Fibroblast of mammary gland (primary cell): ENCODE data around the gene C16orf86.

Experiments
- DNase-seq: peaks from one replicate; pipeline ENCODE4 v3.0.0-alpha.2; 2010; ENCODE audit warnings: low read depth
- H3K4me3 ChIP-seq: 2 replicates; pipeline ENCODE4 v1.5.1; 2011; ENCODE audit warnings: low read depth, mild to moderate bottlenecking, low read length, moderate library complexity; ENCODE audit not compliant: control insufficient read depth
- CTCF ChIP-seq: conservative IDR thresholded peaks from 2 replicates; pipeline ENCODE4 v1.5.1; 2011; ENCODE audit warnings: low read depth, low read length, inconsistent platforms; ENCODE audit not compliant: control insufficient read depth, insufficient read depth

The C16orf86 gene

GRCh38 chr16:67704110-67704509 is 37.5 kb downstream of the C16orf86 start:
- no peak for TF ChIP-seq CTCF
- DNase-seq: no peak

GRCh38 chr16:67707210-67707609 is 40.6 kb downstream of the C16orf86 start:
- H3K4me3 ChIP-seq: no peak overlapping the region
- TF ChIP-seq CTCF: no peak
- no peak for DNase-seq

More at GRCh38 chr16:67704110-67704509, 37.5 kb downstream of the C16orf86 start:
- no peak overlapping the region for H3K4me3 ChIP-seq

GRCh38 chr16:67707790-67708189 is 41.2 kb downstream of the C16orf86 start:
- no peak for TF ChIP-seq CTCF
- H3K4me3 ChIP-seq: no peak overlapping the region
- no peak for DNase-seq

DNA sequence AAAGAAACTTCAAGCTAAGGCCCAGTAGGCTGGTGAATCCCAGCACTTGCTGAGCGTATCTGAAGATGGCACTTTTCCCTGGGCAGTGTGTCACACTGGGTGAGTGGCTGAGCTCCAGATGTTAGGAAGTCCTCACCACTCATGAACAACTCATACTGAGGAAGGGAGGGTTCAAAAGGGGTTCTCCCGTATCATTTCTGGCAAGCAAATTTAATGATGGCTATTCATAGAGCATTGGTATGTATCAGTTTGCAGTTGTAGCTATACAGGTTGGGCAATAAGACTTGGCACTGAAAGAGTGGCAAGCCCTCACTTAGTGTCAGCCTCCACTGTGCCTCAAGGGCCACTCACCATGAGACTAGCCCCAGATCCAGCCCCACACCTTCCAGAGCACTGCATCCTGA is 41.8 kb downstream of the C16orf86 start:
- DNase-seq: peak; percentile 70
- TF ChIP-seq CTCF: no peak
- no peak overlapping the region for H3K4me3 ChIP-seq

- no peak for DNase-seq
- no peak for TF ChIP-seq CTCF
- H3K4me3 ChIP-seq: no peak overlapping the region
Measured at GRCh38 chr16:67709050-67709449, 42.4 kb downstream of the C16orf86 start.

- no peak for TF ChIP-seq CTCF
- no peak for DNase-seq
- no peak overlapping the region for H3K4me3 ChIP-seq
Measured at GRCh38 chr16:67710607-67711006, 44.0 kb downstream of the C16orf86 start.

DNA sequence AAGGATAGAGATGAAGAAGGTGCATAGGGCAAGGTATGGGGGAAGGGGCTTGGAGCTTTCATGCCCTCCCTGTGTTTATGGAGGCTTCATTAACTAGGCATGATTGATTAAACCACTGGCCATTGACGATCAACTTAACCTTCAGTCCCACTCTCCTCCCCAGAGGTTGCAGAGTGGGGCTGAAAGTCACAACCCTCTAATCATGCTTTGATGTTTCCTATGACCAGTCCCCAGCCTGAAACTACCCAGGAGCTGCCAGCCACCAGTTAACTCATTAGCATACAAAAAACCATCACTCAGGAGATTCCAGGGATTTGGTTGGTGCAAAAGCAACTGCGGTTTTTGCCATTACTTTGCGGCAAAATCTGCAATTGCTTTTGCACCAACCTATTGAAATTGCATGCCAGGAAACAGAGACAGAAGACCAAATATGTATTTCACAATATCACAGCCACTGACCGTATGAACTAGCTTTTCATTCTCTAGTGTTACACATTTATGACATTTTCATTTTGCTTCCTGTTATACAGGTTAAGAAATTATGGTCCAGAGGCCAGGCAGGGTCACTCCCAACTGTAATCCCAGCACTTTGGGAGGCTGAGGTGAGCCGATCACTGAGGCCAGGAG is 47.1 kb downstream of the C16orf86 start:
- TF ChIP-seq CTCF: no peak
- no peak for DNase-seq
- H3K4me3 ChIP-seq: no peak overlapping the region
